Posterior vena cava (tissue), 2 donors: Measurements from ENCODE around the gene ARHGEF40. TPM values are rescaled to one million over a fixed set of nuclear protein-coding genes. Genes with fewer than 3 reads are reported as not detected.
"Not testable (repeated sequence)": the region's sequence is repeated elsewhere in the genome, so short reads cannot be mapped to it uniquely, and the experiment has no call there.

Experiments used
- DNase-seq: peaks from one replicate; pipeline ENCODE4 v3.0.0-alpha.2; 2020; ENCODE audit warnings: low spot score
- intact Hi-C, 2 donors: fragments of 100-400 bp; cut with DNase I; formaldehyde crosslinking; loops; one replicate each; pipeline versions ENCODE4 v1.14.1 to v1.14.2; 2022 to 2023
- total RNA-seq, 2 donors: library from RNA; stranded (reverse); fragmentation: NEBNext Ultra II Directional; extraction: Animal tissue kit (Norgen Biotek cat#: 25700); gene quantifications; one replicate each; pipeline ENCODE4 v1.2.1, GENCODE V29; 2021
- donor health status: DM: yes; HTN: yes; CAD: no.
- donor health status: DM: yes; HTN: yes; CAD: no.

The ARHGEF40 gene
- total RNA-seq, 2 donors from 2014 or later, result 41.4 to 48.6 TPM

DNA sequence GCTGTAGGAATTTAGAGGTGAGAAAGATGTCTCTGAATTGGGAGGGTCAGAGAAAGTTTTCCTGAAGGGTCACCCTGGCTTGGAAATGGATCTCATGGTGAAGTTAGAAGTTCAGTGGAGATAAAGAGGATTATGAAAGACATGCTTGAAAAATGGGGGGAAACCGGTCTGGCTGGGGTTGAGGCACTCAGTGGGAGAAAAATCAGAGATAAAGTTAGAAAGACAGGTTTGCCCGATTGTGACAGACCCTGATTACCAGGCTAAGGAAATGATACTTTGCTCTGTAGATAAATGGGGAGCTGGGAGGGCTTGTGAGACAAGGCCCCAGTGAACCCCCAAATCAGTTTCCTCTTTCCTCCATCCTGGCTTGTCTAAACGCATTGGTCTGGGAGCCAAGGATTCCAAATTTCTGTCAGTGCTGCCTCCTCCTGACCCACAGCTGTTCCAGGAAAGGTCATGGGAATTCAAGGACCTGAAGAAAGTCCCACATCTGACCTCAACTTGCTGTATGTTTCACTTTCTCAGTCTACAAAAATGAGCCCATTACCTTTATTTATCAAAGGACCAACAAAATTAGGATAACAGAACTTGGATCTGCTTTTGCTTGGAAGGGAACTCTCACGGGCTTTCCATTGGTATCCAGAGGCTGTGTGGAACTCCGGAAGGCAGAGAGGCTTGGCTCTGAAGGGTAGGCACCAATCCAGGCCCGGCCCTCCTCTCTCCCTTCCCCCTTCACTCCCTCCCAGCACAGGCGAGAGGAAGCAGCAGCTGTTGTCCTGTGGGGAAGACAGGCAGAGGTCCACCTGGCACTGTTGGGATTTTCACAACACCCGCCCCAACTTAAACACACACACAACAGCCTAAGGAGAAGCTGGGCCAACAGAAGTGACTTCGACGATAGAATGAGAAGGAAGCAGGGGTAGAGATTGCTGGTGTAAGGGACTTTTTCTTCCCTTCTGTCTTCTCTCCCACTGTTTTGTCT, 31.4 kb upstream of the ARHGEF40 start:
- intact Hi-C loops, result loop anchor here in 1 of 2 donors (2.0 kb wide), 1 partner anchor 22 kb away; no protein-coding TSS in a partner anchor
- peak; percentile 88 for DNase-seq

DNA sequence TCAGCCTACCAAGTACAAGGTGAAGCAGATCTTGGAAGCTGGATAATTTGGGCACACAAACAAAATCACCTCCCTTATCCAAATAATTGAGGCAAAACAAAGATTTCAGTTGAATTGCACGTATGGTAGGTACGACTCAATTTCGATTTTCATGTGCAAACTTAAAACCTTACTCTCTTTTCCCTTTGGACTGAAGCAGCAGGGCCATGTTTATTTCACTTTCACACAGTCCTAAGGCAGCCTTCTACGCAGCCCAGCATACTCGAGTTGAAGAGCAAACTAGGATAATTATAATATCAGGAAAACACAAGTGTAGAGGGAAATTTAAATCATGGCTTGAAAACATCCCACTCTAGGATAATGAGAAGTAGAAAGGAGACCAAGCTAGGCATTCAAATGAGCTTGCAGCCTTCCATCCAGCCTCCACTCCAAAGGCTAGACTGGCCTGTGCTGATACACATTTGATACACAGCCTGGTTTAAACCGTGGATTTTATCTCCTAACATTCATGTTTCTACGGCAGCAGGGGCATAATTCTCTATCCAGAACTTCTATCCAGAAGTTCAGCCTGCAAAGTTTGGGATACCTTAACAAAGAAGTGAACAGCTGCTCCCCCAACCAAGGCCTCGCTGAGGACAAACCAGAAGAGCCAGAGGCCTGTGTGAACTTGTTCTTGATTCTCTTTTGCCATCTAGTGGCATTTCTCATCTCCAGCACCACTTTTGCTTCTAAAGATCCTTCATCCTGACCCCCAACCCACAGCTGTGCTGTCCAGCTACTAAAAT, 30.3 kb upstream of the ARHGEF40 start:
- no peak for DNase-seq
- intact Hi-C loops, result loop anchor here in 1 of 2 donors (2.0 kb wide), 1 partner anchor 23 kb away; no protein-coding TSS in a partner anchor

DNA sequence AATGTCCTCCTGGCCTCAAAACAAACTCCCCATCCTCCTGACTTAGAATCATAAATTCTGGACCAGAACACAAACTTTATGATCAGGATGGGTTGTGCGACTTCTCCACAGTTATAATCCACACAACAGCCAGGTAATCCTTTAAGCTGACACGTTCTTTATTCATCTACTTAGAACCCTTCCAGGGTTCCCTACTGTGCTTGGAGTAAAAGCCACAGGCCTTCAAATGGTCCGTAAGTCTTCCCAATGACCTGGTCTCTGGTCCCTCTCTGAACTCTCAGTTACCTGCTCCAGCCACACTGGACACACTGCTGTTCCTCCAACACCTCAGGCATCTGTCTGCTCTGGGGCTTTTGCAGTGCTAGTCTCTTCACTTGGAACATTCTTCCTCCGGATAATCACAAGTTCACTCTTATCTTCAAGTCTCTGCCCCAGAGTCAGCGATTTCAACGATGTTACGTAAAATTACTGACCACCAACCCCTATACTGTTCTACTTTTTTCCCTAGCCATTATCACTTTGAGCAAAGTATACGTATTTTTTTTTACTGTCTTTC, 29.7 kb upstream of the ARHGEF40 start:
- no peak for DNase-seq
- intact Hi-C loops, result no loop called here

DNA sequence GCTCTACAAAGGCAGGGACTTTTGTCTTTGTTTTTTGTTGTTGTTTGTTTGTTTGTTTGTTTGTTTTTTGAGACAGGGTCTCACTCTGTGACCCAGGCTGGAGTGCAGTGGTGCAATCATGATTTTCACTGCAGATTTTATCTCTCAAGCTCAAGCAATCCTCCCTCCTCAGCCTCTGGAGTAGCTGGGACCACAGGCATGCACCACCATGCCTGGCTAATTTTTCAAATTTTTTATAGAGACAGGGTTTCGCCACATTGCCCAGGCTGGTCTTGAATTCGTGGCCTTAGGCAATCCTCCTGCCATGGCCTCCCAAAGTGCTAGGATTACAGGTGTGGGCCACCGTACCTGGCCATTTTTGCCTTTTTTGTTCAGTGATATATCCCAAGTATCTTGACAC, 29.2 kb upstream of the ARHGEF40 start:
- intact Hi-C loops, result not testable (repeated sequence)

DNA sequence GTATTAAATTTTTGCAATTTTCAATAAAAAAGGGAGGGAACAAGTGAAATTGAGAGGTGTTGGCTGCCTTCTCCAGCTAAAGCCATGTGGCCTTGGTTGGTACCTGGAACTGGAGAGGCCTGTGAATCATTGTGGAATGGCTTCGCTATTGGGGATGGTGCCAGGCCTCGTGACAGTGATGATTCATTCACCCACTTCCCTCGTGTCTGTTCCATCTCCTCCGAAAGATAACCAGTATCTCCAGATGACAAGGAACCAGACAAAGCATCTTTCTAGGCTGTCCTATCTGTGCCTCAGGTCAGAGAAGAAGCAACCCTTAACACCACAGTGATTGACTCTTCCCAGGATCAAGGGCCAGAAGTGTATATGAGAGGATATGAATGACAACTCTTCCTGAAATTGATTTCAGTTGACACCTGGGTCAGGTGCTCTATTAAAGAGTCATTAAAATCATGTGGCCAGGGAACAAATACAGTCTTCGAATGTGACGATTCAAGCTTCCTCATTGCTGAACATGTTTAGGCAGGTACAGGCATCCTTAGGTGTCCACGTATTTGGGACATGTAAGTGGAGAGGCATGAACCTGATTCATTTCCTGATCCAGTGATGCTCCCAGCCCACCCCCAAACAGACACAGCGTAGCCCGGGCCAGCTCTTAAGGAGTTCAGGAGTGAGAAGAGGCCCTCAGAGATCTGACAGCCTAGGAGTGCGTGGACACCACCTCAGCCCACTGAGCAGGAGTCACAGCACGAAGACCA, 28.2 kb upstream of the ARHGEF40 start, which contains the start of gene RNASE7:
RNASE7 (plus strand) TSS at position 687 of the 758 bp plus-strand sequence. CDS start 631 bp downstream, outside the sequence.
- no peak for DNase-seq
- intact Hi-C loops, result no loop called here

More for the DNA sequence above, 29.2 kb upstream of the ARHGEF40 start:
- not testable (repeated sequence) for DNase-seq

DNA sequence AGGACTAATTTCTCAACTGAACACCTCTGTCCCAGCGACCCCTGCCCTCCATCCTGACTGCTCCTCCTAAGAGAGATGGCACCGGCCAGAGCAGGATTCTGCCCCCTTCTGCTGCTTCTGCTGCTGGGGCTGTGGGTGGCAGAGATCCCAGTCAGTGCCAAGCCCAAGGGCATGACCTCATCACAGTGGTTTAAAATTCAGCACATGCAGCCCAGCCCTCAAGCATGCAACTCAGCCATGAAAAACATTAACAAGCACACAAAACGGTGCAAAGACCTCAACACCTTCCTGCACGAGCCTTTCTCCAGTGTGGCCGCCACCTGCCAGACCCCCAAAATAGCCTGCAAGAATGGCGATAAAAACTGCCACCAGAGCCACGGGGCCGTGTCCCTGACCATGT, 27.2 kb upstream of the ARHGEF40 start:
- intact Hi-C loops, result no loop called here
- DNase-seq, result no peak

DNA sequence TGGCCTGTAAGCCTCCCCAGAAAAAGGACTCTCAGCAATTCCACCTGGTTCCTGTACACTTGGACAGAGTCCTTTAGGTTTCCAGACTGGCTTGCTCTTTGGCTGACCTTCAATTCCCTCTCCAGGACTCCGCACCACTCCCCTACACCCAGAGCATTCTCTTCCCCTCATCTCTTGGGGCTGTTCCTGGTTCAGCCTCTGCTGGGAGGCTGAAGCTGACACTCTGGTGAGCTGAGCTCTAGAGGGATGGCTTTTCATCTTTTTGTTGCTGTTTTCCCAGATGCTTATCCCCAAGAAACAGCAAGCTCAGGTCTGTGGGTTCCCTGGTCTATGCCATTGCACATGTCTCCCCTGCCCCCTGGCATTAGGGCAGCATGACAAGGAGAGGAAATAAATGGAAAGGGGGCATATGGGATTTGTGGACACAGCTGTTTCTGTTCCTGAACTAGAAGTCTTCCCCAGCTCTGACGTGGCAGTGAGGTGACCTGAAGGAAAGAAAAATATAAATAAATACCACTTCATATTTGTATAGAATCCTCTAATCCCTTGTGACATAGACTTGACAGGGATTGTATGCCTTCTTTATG, 26.6 kb upstream of the ARHGEF40 start:
- DNase-seq, result no peak
- intact Hi-C loops, result no loop called here

DNA sequence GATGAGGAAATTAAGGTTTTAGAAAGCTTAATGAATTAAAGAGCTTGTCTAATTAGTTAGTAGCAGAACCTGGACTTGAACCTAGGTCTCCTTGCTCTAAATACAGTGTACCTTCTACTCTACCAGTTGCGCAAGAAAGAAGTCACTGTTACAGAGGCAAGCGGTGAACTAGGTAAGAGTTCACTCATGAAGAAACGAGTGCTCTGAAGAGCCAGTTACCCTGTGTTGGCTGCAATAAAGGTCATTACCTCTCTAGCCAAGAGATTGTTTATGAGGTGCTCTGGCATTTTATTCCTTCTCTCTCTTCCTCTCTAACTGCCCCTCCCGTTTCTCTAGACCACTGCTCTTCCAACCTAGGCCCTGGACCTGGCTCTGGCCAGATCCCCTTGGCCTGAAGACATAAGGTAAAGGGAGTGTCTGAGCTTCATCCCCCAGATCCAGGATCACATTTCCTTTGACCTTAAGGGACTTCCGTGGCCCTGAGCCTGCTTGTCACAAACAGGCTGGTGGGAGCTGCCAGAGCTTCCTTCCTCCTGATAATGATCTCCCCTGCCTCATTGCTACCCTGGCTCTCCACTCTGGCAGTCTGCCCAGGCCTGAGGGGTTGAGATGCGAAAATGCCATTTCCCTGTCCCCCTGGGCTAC, 26.0 kb upstream of the ARHGEF40 start:
- intact Hi-C loops, result no loop called here

DNA sequence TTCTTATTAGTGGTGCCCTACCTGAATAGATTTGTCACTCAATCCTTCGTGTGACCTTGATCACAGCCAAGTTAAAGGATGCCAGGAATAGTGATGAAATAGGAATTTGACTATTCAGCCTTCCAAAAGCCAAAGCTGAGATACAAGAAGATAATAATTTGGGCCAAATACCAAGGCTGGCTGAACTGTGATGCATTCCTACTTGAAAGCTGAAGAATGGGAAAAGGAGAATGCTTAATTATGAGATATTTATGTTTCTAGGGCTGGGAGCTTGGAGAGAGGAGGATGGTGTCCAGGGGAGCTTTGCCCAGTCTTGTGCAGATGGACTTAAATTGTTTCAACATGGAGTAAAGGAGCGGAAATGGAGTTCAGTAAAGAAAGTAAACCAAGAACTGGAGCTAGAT, 22.7 kb upstream of the ARHGEF40 start:
- no peak for DNase-seq
- intact Hi-C loops, result no loop called here

More for the DNA sequence above, 26.0 kb upstream of the ARHGEF40 start:
- no peak for DNase-seq

DNA sequence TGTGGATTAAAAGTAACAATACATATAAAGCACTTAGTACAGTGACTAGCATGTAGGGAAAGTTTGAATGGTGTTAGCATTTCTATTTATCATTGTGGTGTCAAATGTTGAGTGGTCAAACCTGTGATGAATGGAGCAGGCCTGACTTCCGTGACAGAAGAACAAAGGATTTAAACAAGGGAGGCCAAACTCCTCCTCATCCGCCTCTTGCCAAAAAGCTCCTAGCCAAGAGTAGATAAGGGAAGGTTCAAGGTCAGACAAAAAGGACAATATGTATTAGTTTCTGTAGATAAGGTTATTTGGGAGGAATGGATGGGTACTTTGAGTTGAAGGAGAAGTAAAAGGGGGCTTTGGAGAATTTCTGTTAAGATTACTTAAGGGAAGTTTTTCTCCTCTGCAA, 21.5 kb upstream of the ARHGEF40 start:
- DNase-seq, result no peak
- intact Hi-C loops, result no loop called here

DNA sequence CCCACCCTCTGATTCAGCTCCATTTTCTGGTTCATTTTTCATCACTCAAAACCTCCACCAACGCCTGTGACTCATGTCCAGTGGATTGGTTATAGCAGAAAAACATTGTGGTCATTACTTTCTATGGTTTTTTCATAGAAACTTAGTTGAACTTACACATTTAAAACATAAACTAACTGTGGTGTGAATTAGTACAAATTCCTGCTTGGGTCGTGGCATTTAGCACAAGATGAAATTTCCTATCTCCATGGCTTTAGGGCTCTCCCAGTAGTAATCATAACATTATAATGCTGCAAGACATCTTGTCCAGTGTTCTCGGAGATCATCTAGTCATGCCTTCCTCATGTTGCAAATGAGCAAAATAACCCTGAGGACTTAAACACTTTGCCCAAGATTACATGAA, 20.8 kb upstream of the ARHGEF40 start:
- intact Hi-C loops, result no loop called here
- no peak for DNase-seq

DNA sequence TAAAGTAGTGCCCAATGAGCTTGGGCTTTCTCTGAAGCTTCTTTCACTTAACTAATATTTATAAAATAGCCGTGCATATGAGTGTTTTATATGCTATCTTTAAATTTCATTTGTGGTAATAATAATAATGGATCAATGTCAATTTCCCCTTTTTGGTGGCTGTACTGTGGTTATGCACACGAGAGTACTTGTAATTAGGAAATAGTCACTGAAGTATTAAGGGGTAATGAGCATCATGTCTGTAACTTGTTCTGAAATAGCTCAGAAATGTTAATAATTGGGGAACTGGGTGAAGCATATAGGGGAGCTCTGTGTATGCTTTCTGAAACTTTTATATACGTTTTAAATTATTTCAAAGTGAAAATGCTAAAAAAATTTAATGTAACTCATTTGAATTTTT, 19.5 kb upstream of the ARHGEF40 start:
- intact Hi-C loops, result no loop called here
- no peak for DNase-seq

DNA sequence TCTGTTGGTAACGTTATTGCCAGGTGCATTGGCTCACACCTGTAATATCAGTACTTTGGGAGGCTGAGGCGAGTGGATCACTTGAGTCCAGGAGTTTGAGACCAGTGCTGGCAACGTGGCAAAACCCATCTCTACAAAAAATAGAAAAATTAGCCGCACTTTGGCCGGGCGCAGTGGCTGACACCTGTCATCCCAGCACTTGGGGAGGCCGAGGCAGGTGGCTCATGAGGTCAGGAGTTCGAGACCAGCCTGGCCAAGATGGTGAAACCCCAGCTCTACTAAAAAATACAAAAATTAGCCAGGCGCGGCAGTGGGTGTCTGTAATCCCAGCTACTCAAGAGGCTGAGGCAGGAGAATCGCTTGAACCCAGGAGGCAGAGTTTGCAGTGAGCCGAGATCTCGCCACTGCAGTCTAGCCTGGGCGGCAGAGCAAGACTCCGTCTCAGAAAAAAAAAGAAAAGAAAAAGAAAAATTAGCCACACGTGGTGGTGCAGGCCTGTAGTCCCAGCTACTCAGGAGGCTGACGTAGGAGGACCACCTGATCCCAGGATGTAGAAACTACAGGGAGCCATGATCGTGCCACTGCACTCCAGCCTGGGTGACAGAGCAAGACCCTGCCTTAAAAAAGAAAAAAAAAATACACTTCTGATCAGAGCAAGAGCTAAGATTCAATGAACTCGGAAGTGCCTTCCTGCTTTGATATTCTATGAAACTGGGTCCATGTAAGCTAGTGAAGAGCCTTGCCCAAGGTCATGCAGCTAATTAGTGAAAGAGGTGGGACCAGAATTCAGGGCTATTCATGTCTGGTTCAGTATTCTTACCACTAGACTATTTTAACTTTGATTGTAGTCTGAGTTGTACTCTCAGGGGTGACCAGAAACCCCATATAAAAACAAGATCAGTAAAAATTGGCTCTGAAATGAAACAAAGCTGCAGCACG, 16.7 kb upstream of the ARHGEF40 start:
- intact Hi-C loops, result loop anchor here in 1 of 2 donors (1.0 kb wide), 1 partner anchor 26 kb away; no protein-coding TSS in a partner anchor
- DNase-seq, result no peak

DNA sequence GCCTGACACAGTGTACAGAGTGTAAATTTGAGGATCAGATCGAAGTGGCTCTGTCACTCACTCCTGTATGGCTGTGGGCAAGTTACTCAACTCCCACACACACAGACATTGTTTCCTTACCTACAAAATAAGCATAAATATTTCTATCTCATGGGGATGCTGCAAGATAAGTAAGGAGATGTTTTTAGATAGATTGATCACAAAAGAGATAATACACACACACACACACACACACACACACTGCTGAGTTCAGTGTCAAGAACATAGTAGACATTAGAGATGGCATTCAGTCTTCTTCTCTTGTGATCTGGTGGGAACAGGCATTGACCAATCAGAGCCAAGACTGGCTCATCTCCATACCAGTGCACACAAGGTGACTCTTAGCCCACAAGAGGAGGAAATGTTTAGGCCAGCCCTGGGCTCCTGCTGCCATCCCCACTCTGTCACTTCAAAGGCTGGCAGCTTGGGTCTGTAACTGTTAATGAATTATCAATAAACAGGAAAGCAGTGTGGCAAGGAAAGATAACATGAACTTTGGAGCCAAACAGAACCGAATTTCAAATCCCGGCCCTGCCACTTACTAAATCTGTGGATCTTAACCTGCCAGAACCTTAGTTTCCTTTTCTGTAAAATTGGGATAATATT, 15.9 kb upstream of the ARHGEF40 start:
- DNase-seq, result no peak
- intact Hi-C loops, result no loop called here

DNA sequence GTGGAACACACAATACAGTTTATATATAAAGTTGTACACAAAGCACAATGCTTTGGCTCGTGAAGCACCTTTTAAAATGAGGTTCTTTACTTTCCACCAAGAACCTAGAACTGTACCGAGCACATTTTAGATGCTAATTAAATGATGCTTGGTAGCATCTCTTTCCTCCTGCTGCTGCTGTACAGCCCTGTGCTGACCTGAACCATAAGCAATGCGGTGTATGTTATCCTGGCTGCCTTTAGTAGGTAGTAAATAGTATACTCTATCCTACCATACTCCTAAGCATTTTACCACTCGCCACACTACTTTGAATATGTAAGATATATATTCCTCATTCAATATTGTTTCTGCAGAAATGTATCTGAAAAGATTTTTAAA, 15.3 kb upstream of the ARHGEF40 start:
- no peak for DNase-seq
- intact Hi-C loops, result no loop called here

DNA sequence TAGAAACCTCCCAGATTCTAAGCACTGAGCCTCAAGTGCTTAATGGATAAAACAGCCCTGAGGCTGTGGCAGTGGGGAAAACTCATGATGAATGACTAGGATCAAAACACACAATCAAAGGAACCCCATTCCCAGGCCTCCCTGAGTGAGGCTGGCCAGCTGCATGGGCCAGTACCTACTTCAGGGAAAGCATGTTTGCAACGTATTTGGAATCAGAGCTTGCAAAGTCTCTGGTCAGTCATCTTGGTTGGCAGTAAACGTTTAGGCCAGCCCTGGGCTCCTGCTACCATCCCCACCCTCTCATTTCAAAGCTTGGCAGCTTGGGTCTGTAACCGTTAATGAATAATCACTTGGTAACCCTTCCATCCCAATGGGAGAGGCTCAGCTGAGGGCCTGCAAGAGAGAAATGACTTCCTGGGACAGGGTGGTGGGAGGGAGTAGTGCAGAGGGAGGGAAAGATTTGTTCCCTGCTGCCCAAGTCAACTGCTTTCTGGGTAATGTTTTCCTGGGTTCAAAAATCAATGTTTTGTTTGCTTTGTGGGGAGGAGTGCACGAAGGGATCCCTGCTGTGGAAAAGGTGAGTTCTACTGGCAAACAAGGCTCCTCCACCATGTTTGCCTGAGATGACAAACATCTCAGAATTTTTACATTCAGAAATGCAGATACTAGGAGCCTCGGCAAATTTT, 14.5 kb upstream of the ARHGEF40 start:
- intact Hi-C loops, result no loop called here

More for the DNA sequence above, 14.5 kb upstream of the ARHGEF40 start:
- DNase-seq, result no peak
